PC-3 (cell line): Measurements from ENCODE around the gene CASQ2. TPM values are rescaled to one million over a fixed set of nuclear protein-coding genes. Genes with fewer than 3 reads are reported as not detected.

Source experiments
- ATAC-seq: fragments of 200-7000 bp; cut with Tn5 transposase; 2 replicates; pipeline ENCODE4 v1.9.1; 2020; ENCODE audit warnings: mild to moderate bottlenecking, moderate library complexity
- BruUV-seq: library from RNA; stranded (reverse); fragments of 400-500 nt; replicated peaks from 2 replicates; lab custom pipeline; 2021; lab: Mats Ljungman, UMichigan
- CTCF ChIA-PET: fragments of 300-600 bp; sonication (Branson Sonifier 250); formaldehyde crosslinking; loops from one replicate; lab custom pipeline; 2022; ENCODE audit warnings: antibody characterized with exemption; lab: Charles Lee
- POLR2A ChIA-PET: fragments of 300-600 bp; sonication (Branson Sonifier 250); formaldehyde crosslinking; loops from one replicate; lab custom pipeline; 2022; ENCODE audit warnings: antibody characterized with exemption; ENCODE audit not compliant: unreplicated experiment; lab: Charles Lee
- DNase-seq: peaks from one replicate; pipeline ENCODE4 v3.0.0-alpha.2; 2015
- H2AFZ ChIP-seq: fragments of 300-600 bp; sonication (generic); 2 replicates; pipeline ENCODE4 v1.6.0; 2016; ENCODE audit warnings: antibody characterized with exemption, low read length
- H3F3A ChIP-seq: fragments of 300-600 bp; sonication (generic); one replicate; pipeline ENCODE4 v1.6.0; 2017; ENCODE audit warnings: antibody characterized with exemption, low read length, control low read depth, mild to moderate bottlenecking; ENCODE audit not compliant: unreplicated experiment
- H3K27ac ChIP-seq: fragments of 300-600 bp; sonication (generic); 2 replicates; pipeline ENCODE4 v1.5.1; 2016; ENCODE audit warnings: mild to moderate bottlenecking, low read length
- H3K27me3 ChIP-seq: fragments of 300-600 bp; sonication (generic); 2 replicates; pipeline ENCODE4 v1.6.1; 2016; ENCODE audit warnings: low read length, mixed read lengths
- H3K36me3 ChIP-seq: fragments of 300-600 bp; sonication (generic); 2 replicates; pipeline ENCODE4 v1.6.1; 2016; ENCODE audit warnings: low read depth, mixed run types, low read length, mixed read lengths
- H3K4me1 ChIP-seq: fragments of 300-600 bp; sonication (generic); 2 replicates; pipeline ENCODE4 v1.5.1; 2016; ENCODE audit warnings: low read length; ENCODE audit not compliant: insufficient read depth
- H3K4me2 ChIP-seq: fragments of 300-600 bp; sonication (generic); 2 replicates; pipeline ENCODE4 v1.6.0; 2016; ENCODE audit warnings: low read length
- H3K4me3 ChIP-seq: fragments of 300-600 bp; sonication (generic); 2 replicates; pipeline ENCODE4 v1.5.1; 2016; ENCODE audit warnings: mild to moderate bottlenecking, low read length, mixed read lengths
- H3K79me2 ChIP-seq: fragments of 300-600 bp; sonication (generic); 2 replicates; pipeline ENCODE4 v1.6.1; 2017; ENCODE audit warnings: low read length, mixed read lengths
- H3K9ac ChIP-seq: fragments of 300-600 bp; sonication (generic); 2 replicates; pipeline ENCODE4 v1.6.0; 2016; ENCODE audit warnings: mild to moderate bottlenecking, low read length
- H3K9me2 ChIP-seq: fragments of 300-600 bp; sonication (generic); replicated peaks from 2 replicates; pipeline ENCODE4 v1.6.1; 2016; ENCODE audit warnings: mixed run types, low read length, mixed read lengths
- H3K9me3 ChIP-seq: fragments of 300-600 bp; sonication (generic); 2 replicates; pipeline ENCODE4 v1.6.1; 2016; ENCODE audit warnings: low read length, mixed read lengths
- H4K20me1 ChIP-seq: fragments of 300-600 bp; sonication (generic); 2 replicates; pipeline ENCODE4 v1.6.1; 2016; ENCODE audit warnings: low read length, mixed read lengths
- EZH2 ChIP-seq: fragments of 300-600 bp; sonication (generic); IDR thresholded peaks from one replicate; pipeline ENCODE4 v1.6.1; 2017; ENCODE audit warnings: antibody characterized with exemption, mild to moderate bottlenecking, low read length; ENCODE audit not compliant: unreplicated experiment
- EZH2phosphoT487 ChIP-seq: fragments of 300-600 bp; sonication (generic); IDR thresholded peaks from 2 replicates; pipeline ENCODE4 v1.6.1; 2018; ENCODE audit warnings: mild to moderate bottlenecking, antibody characterized with exemption, low read length, borderline replicate concordance
- intact Hi-C: fragments of 100-400 bp; cut with micrococcal nuclease; formaldehyde crosslinking; loops from 2 replicates; pipeline ENCODE4 v1.9.0; 2023
- total RNA-seq: library from RNA; depleted of rRNA; stranded (reverse); fragments of >200 nt; gene quantifications from 2 replicates; pipeline ENCODE4 v1.2.3, GENCODE V29; 2014
- TF ChIP-seq, protein P1 (sequence below): fragments of 300-600 bp; sonication (generic); conservative IDR thresholded peaks from 2 replicates; pipeline ENCODE4 v1.5.1; 2017; ENCODE audit warnings: antibody characterized with exemption, low read depth, mild to moderate bottlenecking, low read length

CASQ2 gene
- total RNA-seq, 1 experiment from 2014 or later = not detected

DNA sequence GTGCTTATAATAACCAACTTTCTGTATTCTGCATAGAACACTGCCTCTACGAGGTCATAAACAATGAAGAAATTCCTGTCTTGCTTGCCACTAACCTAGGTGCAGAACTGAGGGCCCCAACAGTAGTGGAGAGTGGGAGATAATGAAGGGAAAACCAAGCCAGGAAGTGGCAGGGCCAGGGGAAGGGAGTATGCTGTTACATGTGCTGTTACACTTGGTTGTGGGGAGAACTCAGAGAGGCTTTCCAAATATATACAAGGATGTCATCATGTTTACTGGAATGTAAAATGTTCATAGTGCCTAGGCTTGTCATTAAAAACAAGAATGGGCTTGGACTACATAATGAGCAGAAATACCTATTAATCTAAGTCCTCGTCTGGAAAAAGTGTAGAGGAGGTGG lies 41.3 kb upstream of the CASQ2 start:
- no TSS peak for BruUV-seq
- Histone ChIP-seq H3K4me2 (no peak overlapping the region), H2AFZ (no peak overlapping the region), H3K4me1 (no peaks in the 10 kb centered on the region), H4K20me1 (no peaks in the 10 kb centered on the region), H3K4me3 (no peak overlapping the region), H3K9me2 (no peaks in the 10 kb centered on the region), H3K9me3 (no peaks in the 10 kb centered on the region), H3K36me3 (no peaks in the 10 kb centered on the region), H3K9ac (no peak overlapping the region), H3F3A (no peaks in the 10 kb centered on the region), H3K79me2 (no peaks in the 10 kb centered on the region), H3K27ac (no peak overlapping the region), H3K27me3 (no peaks in the 10 kb centered on the region)
- no peak for DNase-seq
- ATAC-seq = no peak
- no peak for TF ChIP-seq EZH2
- TF ChIP-seq, protein P1, sequence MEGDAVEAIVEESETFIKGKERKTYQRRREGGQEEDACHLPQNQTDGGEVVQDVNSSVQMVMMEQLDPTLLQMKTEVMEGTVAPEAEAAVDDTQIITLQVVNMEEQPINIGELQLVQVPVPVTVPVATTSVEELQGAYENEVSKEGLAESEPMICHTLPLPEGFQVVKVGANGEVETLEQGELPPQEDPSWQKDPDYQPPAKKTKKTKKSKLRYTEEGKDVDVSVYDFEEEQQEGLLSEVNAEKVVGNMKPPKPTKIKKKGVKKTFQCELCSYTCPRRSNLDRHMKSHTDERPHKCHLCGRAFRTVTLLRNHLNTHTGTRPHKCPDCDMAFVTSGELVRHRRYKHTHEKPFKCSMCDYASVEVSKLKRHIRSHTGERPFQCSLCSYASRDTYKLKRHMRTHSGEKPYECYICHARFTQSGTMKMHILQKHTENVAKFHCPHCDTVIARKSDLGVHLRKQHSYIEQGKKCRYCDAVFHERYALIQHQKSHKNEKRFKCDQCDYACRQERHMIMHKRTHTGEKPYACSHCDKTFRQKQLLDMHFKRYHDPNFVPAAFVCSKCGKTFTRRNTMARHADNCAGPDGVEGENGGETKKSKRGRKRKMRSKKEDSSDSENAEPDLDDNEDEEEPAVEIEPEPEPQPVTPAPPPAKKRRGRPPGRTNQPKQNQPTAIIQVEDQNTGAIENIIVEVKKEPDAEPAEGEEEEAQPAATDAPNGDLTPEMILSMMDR = no peak
- no peak for TF ChIP-seq EZH2phosphoT487
- POLR2A ChIA-PET = no interaction called here
- CTCF ChIA-PET = no interaction called here
- intact Hi-C loops = loop anchor here (10.0 kb wide), 1 partner anchor 325 kb away; no protein-coding TSS in a partner anchor

DNA sequence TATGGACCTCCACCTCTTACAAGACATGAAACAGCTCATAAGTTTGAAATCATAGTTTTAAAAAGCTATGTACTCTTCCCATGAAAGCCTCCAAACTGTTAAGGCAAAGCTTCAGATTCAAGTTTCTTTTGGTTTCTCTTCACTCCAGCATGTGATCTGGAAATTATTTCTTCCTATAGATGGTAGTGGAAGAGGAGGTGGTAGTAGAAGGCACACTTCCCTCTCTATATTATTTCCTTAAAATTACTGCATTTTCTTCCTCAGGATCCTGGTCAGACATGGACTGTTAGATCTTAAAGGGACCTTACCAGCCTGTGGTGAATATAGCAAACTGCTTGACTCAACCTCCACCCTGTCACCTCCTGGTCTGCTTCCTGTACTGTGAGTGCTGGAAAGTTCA lies 40.6 kb upstream of the CASQ2 start:
- no peaks in the 10 kb centered on the region for H3K4me1 ChIP-seq
- no peaks in the 10 kb centered on the region for H3K36me3 ChIP-seq
- DNase-seq = no peak
- no peaks in the 10 kb centered on the region for H4K20me1 ChIP-seq
- TF ChIP-seq, protein P1 = no peak
- TF ChIP-seq EZH2phosphoT487 (no peak), EZH2 (no peak)
- H3K27ac ChIP-seq = no peak overlapping the region
- no peak overlapping the region for H3K4me3 ChIP-seq
- H3K9me2 ChIP-seq = no peaks in the 10 kb centered on the region
- no peak overlapping the region for H3K4me2 ChIP-seq
- ChIA-PET POLR2A (no interaction called here), CTCF (interaction anchor here (1.0 kb wide), 1 partner anchor 172 kb away, joined by 4 read pairs; no protein-coding TSS in a partner anchor)
- H3K9me3 ChIP-seq = no peaks in the 10 kb centered on the region
- intact Hi-C loops = loop anchor here (10.0 kb wide), 1 partner anchor 326 kb away; no protein-coding TSS in a partner anchor
- no peaks in the 10 kb centered on the region for H3K27me3 ChIP-seq
- no peak overlapping the region for H2AFZ ChIP-seq
- no peaks in the 10 kb centered on the region for H3K79me2 ChIP-seq
- BruUV-seq = no TSS peak
- H3K9ac ChIP-seq = no peak overlapping the region
- no peaks in the 10 kb centered on the region for H3F3A ChIP-seq
- ATAC-seq = no peak

GRCh38 chr1:115807723-115808122 lies 39.2 kb upstream of the CASQ2 start:
- BruUV-seq = no TSS peak
- DNase-seq (peak; percentile 87), ATAC-seq (peak; percentile 85)
- Histone ChIP-seq H3K27ac (no peak overlapping the region), H3K27me3 (no peaks in the 10 kb centered on the region), H3F3A (no peaks in the 10 kb centered on the region), H3K9me3 (no peaks in the 10 kb centered on the region), H4K20me1 (no peaks in the 10 kb centered on the region), H3K4me3 (no peak overlapping the region), H3K9me2 (no peaks in the 10 kb centered on the region), H3K4me1 (no peaks in the 10 kb centered on the region), H2AFZ (no peak overlapping the region), H3K36me3 (no peaks in the 10 kb centered on the region), H3K9ac (no peak overlapping the region), H3K79me2 (no peaks in the 10 kb centered on the region), H3K4me2 (no peak overlapping the region)
- POLR2A ChIA-PET = no interaction called here
- CTCF ChIA-PET = interaction anchor here (0.6 to 1.0 kb wide), 6 partner anchors 25 to 213 kb away, joined by 3 to 14 read pairs (median 4); no protein-coding TSS in a partner anchor
- intact Hi-C loops = loop anchor here (1.0 to 10.0 kb wide), 3 partner anchors 174 to 327 kb away; no protein-coding TSS in a partner anchor
- no peak for TF ChIP-seq EZH2phosphoT487
- TF ChIP-seq, protein P1 = peak; percentile 90
